Measurements from ENCODE around the gene SLC12A8.

Gene SLC12A8

DNA sequence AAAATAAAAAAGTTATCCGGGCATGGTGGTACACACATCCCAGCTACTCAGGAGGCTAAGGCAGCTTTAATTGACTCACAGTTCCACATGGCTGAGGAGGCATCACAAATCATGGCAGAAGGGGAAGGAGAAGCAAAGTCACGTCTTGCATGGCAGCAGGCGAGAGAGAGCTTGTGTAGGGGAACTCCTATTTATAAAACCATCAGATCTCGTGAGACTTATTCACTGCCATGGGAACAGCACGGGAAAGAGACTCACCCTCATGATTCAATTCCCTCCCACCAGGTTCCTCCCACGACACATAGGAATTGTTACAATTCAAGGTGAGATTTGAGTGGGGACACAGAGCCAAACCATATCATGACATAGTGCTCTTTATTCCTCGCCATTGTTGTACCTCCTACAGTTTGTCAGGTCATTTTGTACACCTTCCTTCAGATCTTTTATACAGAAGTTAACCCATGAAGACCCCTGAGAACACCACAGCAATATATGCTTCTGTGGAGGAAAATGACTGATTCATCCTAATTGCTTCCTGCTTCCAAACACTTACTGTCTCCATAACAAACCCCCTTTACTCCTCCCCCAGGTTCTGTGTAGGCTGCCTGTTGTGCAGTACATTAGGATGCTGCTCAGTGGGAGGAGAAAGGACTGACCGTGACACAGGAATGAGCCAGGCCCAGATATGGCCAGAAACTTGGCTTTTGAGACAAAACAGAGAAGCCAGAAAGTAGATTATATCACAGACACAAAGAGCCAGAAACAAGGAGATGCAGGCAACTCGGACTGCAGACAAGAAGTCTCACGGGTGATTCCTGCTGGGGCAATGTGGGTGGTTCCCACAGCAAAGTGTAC, 88.9 kb downstream of the SLC12A8 start:
- no peak overlapping the region for H3K4me3 ChIP-seq (ENCODE audit: low read depth, low read length)
- TF ChIP-seq, protein P1, sequence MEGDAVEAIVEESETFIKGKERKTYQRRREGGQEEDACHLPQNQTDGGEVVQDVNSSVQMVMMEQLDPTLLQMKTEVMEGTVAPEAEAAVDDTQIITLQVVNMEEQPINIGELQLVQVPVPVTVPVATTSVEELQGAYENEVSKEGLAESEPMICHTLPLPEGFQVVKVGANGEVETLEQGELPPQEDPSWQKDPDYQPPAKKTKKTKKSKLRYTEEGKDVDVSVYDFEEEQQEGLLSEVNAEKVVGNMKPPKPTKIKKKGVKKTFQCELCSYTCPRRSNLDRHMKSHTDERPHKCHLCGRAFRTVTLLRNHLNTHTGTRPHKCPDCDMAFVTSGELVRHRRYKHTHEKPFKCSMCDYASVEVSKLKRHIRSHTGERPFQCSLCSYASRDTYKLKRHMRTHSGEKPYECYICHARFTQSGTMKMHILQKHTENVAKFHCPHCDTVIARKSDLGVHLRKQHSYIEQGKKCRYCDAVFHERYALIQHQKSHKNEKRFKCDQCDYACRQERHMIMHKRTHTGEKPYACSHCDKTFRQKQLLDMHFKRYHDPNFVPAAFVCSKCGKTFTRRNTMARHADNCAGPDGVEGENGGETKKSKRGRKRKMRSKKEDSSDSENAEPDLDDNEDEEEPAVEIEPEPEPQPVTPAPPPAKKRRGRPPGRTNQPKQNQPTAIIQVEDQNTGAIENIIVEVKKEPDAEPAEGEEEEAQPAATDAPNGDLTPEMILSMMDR (IDR thresholded peaks at IDR 0.05; ENCODE audit: borderline replicate concordance, insufficient read depth, low read depth, low read length) = no peak

- peak overlapping the region; percentile 51 for H3K4me3 ChIP-seq (ENCODE audit: low read depth, low read length)
These were observed 91.1 kb downstream of the SLC12A8 start for GRCh38 chr3:125121246-125122010.

DNA sequence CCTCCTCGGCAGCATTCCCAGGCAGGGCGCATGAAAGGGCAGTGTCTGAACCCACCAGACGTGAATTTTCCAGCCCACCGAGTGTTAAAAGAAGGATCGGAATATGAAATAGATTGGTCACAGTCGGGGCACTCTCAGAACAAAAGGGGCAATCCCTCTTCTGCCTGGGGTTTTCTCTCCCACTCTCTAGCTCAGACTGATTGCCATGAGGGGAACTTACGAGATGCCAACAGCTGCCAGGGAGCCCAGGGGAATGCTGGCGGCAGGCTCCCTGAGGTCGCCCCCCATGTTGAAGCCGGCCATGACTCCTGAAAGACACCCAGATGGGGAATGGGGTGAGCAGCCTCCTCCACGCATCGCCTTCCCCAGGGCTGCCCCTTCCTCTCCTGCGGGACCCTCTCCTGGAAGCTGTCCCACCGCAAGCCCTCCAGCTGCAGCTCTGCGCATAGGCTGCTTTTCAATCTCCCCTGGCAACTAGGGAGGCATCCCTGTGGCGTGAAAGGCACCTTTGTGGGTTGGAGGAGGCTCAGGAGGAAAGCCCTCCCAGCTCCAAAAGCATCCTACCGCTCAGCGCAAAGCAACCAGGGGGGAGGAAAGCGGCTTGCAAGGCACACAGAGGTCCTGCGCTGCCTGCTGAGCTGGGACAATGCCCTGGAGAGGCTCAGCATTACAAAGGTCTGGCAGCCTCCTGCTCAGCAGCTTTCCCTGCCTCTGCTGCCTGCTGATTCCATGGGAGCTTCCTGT, 92.0 kb downstream of the SLC12A8 start:
- TF ChIP-seq, protein P1 (IDR thresholded peaks at IDR 0.05; ENCODE audit: borderline replicate concordance, insufficient read depth, low read depth, low read length) = no peak
- peak overlapping the region; percentile 51 for H3K4me3 ChIP-seq (ENCODE audit: low read depth, low read length)

More at GRCh38 chr3:125121246-125122010, 91.1 kb downstream of the SLC12A8 start:
- TF ChIP-seq, protein P1 (IDR thresholded peaks at IDR 0.05; ENCODE audit: borderline replicate concordance, insufficient read depth, low read depth, low read length) = no peak

DNA sequence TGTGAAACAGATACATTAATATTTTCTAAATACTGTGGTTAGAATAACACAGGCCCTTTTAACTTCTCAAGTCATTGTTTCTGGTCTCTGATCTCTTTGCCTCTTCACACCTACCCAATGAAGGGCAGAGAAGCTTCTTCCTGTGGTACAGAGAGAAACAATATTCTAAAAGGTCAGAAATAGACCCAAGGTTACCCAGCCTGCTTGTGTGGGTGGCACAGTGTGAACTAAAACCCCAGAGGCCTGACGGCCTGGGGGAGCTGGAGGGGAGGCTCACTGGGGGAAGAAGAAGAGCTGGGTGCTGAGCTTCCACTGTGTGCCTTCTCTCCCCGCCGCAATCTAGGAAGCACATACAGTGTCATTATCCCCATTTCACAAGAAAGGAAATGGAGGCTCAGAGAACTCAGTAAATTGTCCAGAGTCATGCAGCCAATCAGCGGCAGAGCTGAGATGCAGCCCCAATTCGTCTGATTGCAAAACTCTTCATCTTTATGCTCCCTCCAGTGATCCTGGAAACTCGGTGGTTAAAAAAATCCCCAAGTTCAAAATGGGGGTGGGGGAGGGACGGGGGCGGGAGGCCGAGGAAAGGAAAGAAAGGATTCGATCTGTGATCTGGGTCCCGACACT, 92.7 kb downstream of the SLC12A8 start:
- TF ChIP-seq, protein P1 (IDR thresholded peaks at IDR 0.05; ENCODE audit: borderline replicate concordance, insufficient read depth, low read depth, low read length) = no peak
- peak overlapping the region; percentile 51 for H3K4me3 ChIP-seq (ENCODE audit: low read depth, low read length)

GRCh38 chr3:125118600-125118999, 93.9 kb downstream of the SLC12A8 start:
- no peak overlapping the region for H3K4me3 ChIP-seq (ENCODE audit: low read depth, low read length)
- TF ChIP-seq, protein P1 (IDR thresholded peaks at IDR 0.05; ENCODE audit: borderline replicate concordance, insufficient read depth, low read depth, low read length) = no peak

GRCh38 chr3:125117631-125118191, 94.8 kb downstream of the SLC12A8 start:
- TF ChIP-seq, protein P1 (IDR thresholded peaks at IDR 0.05; ENCODE audit: borderline replicate concordance, insufficient read depth, low read depth, low read length) = no peak
- H3K4me3 ChIP-seq (ENCODE audit: low read depth, low read length) = no peak overlapping the region
